Activated CD4-positive, CD25-positive, alpha-beta regulatory T cell (primary cell): ENCODE results near the gene CCL27.
"Not testable (repeated sequence)": the region's sequence is repeated elsewhere in the genome, so short reads cannot be mapped to it uniquely, and the experiment has no call there.

Source experiments
- DNase-seq, 4 experiments: peaks; one replicate each; lab custom pipeline; 2025; lab: John Stamatoyannopoulos, UW

CCL27 gene

GRCh38 chr9:34651321-34651720, 11.1 kb downstream of the CCL27 start:
- DNase-seq: no peak

- no peak for DNase-seq
Observed at GRCh38 chr9:34650816-34651215, 11.6 kb downstream of the CCL27 start.

DNA sequence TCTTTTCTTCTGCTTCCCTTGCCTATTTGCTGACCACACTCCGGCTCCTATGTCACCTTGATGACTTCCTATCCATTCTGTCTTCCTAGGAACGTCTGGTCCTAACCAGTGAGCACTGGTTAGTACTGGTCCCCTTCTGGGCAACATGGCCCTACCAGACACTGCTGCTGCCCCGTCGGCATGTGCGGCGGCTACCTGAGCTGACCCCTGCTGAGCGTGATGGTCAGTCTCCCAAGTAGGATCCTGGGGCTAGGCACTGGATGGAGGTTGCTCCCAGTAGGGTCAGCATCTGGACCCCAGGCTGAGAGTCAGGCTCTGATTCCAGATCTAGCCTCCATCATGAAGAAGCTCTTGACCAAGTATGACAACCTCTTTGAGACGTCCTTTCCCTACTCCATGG, 13.8 kb downstream of the CCL27 start:
- no peak for DNase-seq

GRCh38 chr9:34647651-34648050, 14.8 kb downstream of the CCL27 start:
- DNase-seq: no peak

DNA sequence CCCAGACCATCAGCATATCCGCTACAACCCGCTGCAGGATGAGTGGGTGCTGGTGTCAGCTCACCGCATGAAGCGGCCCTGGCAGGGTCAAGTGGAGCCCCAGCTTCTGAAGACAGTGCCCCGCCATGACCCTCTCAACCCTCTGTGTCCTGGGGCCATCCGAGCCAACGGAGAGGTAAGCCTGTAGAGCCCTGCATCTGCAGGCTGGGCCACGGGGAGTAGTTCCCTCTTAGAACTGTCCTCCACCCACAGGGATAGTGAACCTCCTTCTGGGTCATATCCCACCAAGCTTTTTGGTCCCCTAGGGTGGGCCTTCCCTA, 15.4 kb downstream of the CCL27 start:
- no peak for DNase-seq

- DNase-seq: peak; percentile 87 to 95 (median 92)
Observed at GRCh38 chr9:34646211-34647083, 16.0 kb downstream of the CCL27 start, which contains the start of gene GALT. TSS of gene GALT (plus strand) at chr9:34646675. CDS start at chr9:34646705, 30 bp downstream.

DNA sequence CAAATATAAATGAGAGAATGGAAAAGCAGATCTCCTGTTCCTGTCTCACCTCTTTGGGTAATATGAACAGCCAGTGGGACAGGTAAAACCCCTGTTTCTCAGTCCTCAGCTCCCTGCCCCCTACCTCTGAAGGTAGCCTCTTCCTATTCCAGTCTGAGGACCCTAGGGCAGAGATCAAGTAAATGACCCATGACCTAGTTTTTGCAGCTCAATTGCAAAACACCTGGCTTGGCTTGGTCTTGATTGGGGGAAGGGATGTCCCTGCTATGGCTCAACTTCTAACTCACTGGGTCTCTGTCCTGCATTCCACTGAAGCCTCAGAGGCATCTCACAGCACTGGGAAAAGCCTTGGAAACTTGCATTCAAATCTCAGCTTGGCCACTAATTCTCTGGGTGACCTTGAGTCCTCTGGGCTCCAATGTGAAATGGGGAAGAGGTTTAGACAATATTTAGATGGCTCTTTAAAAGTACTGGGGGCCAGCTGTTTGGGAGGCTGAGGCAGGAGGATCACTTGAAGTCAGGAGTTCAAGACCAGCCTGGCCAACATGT, 17.6 kb downstream of the CCL27 start:
- no peak for DNase-seq

- DNase-seq: no peak
Observed at GRCh38 chr9:34642679-34643078, 19.8 kb downstream of the CCL27 start.

GRCh38 chr9:34639322-34639721, 23.1 kb downstream of the CCL27 start:
- DNase-seq: not testable (repeated sequence)

DNA sequence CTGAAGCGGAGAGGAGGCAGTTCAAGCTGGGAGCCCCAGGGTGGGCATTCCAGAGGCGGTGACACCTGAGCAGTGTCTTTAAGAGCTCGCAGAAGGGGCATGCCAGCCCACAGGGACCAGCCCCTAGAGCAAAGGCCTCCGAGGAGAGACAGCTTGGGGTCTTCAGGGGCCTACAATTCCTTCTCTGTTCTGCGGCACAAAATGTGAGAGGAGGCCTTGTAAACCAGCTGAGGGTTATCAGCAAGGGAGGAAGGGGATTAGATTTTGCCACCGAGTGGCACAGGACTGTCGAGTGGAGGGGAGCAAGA, 24.4 kb downstream of the CCL27 start:
- no peak for DNase-seq

DNA sequence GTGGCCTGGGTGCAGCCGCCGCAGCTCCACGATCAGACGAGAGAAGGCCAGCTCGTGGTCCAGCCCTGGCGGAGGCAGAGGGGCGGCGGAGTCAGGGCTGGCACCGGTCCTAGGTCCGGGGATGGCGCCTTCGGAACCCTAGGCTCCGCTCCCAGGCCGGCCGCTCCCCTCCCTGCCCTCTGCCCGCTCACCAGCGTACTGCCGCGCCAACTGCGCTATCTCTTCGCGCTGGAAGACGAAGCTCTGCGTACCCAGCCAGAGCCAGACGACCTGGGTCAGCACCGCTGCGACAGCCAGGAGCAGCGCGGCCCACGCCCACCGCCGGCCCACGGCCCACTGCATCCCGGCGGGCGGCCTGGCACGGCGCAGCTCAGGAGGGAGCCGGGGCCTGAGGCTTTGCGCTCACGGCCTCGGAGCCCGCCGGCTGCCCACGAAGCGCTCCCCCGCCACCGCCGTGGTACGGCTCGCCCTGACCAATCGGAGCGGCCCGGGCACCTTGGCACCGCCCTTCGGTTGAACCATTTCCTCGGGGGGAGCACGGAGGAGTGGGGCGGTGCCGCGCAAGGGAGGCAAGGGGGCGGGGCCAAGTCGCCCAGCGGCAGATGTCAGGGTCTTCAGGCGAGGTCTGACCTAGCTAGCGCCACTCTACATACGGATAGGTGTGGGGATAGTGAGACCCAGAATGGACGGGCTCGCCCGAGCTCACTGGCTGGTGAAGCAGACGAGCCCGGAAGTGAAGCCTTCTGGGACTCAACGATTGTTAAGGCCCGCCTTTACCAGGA, 24.9 kb downstream of the CCL27 start, which contains the start of gene SIGMAR1:
Gene SIGMAR1 (minus strand): TSS at position 432 of the 782 bp plus-strand sequence. CDS start 90 bp downstream, at position 342.
- DNase-seq: peak; percentile 85 to 90 (median 88)

DNA sequence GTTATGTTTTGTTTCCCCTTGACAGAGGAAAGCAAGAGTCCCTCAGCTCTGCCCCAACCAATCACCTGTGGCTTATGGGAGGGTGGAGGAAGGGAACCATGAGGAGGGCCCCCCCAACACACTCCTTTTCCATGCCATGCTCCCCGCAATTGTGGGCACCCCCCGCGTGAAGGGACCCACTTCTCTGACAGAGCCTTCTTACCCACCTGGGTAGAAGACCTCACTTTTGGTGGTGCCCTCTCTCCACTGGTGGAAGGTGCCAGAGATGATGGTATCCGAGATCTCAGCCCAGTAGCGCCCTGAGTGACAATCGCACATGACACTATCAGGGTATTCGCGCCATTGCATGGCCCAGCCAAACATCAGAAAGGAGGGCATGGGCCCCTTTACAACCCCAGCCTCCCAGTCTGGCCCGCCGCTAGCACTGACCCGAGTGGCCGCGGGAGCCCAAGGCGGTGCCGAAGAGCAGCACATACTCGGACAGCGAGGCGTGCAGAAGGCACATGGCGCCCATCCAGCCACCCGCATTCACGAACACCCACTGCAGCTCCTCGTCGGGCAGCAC, 25.6 kb downstream of the CCL27 start:
- DNase-seq: peak in 1 of 4 experiments; percentile 18

DNA sequence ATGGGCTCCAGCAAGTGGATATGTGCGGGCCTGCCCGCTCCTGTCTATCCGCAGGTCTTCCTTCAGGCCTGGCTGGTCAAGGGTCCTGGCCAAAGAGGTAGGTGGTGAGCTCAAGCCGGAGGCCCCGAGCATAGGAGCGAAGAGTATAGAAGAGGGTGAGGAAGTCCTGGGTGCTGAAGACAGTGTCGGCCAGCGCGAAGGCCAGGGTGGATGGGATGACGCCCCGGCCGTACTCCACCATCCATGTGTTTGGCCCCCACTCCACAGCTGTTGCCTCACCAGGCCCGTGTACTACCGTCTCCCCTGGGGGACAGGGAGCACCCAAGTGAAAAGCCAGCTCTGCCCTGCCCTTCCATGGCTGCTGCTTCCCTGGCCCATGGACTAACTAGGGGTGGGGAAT, 26.9 kb downstream of the CCL27 start:
- DNase-seq: no peak

- no peak for DNase-seq
Observed at GRCh38 chr9:34634551-34635248, 27.8 kb downstream of the CCL27 start.

- DNase-seq: peak; percentile 48 to 64 (median 58)
Observed at GRCh38 chr9:34633851-34634550, 28.5 kb downstream of the CCL27 start.

DNA sequence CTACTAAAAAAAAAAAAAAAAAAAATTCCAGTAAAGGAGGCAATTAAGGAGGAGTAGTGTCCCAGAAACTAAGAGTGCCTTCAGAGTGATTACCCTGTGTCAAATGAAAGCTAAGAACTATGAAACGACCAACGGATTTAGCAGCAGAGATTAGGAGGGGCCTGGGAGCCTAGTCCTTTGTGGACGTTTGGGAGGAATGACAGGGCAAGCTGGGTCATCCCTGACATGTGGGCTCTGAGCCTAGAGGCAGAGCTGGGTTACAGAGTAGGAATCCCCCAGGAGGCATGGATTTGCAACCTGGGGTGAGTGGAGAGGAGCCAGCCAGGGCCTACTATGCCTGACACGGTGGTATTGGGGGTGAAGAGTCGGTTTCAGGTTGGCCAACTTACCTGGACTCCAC, 29.3 kb downstream of the CCL27 start:
- no peak for DNase-seq

DNA sequence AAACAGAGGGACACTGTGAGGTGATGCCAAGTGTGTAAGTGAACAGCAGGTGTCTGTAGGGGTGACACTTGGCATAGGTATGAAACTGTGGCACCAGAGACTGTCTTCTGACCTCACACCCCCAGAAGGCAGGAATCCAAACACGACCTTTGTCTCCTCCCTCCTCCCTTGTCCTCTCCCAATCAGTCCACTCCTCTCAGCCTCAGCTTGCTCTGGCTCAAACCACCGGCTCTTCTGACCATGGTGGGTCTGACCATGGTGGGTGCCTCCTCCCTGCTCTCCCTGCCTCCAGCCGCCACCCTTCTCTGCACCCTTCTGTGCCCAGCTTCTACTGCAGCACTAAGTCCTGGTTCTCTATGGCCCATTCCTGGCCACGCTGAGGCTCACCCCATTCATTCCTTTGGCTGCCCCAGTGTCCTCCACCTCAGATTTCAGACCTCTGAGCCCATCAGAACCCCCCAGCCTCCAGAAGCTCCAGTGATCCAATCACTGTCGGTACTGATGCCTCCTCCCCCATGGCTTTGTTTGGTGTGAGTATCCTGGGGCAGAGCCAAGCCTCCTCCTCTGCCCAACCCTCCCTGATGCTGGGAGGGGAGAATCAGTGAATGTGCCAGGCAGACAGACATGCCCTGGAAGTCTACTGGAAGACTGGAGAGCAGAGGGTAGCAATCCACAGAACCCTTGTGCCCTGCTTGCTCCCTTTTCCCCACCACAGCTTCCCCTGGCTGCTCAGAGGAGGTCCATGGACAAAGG, 31.9 kb downstream of the CCL27 start:
- no peak for DNase-seq

- no peak for DNase-seq
Observed at GRCh38 chr9:34629491-34629808, 33.0 kb downstream of the CCL27 start.

DNA sequence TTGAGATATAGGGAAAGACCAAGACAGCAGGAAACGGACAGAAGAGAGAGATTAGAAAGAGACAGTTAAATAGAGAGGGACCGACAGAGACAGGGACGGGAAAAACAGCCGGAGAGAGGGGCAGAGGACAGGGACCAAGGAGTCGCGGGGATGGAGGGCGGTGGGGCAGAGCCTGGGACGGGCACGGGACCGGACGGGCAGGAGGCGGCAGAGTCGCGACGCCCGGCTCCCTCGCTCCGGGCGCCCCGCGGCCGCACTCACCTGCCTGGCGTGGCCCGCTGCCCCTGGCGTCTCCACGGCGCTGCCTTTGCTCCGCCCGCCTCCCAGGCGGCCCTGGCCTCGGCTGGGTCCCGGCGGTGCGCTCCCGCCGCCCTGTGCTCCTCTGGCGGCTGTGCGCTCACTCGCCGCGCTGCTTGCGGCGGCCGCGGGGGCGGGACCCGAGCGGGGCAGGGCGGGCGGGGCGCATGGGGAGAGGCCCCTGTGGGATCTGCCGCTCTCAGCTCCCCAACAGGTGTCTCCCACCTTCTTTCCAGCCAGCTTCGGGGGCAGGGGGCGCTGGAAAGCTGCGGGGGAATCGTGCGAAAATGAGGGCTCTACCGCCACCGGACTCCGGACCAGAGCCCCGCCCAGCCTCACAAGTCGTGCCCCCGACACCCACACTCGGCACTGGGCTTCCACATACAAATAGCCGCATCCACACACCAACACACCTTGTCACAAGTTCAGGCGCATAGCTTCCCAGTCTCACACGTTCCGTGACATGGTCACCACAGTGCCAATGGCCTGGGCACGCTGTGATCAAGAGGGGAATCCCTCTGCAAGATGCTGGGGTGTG, 33.6 kb downstream of the CCL27 start, which contains the start of gene ARID3C:
Gene ARID3C (minus strand): TSS at position 411 of the 835 bp plus-strand sequence. CDS start 1,052 bp downstream, outside the sequence.
- DNase-seq: peak in 1 of 4 experiments; percentile 14
